ENCODE data around the gene CAMK4. TPM values are rescaled to one million over a fixed set of nuclear protein-coding genes. Genes with fewer than 3 reads are reported as not detected.

Gene CAMK4
- total and polyA plus RNA-seq, 2 experiments from 2014 or later, result 4.2 to 7.3 TPM

DNA sequence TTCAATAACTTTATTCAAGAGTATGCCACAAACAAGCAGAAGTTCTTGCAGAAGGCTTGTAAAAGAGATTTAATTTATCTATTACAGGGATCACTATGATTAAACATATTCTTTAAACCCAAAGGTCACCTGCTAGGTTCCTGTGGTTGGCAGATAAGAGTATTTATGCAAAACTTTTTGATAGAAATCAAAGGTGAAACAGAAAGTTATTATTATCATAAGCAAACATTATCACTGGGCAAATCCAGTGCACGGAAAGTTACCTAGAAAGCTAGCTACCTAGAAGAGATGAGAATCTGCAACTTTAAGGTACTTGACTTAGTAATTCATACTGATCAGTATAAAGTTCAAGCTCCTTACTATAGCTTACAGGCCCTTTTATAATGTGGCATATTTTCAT, 284.9 kb downstream of the CAMK4 start:
- peaks cover 78% of the 10 kb centered on the region for H3K79me2 ChIP-seq (replicated peaks; ENCODE audit: insufficient read depth)
- H2AFZ ChIP-seq, result no peak overlapping the region
- H3K4me2 ChIP-seq, result peak overlapping the region; percentile 94
- H3K27me3 ChIP-seq (ENCODE audit: insufficient read depth), result no peaks in the 10 kb centered on the region
- peaks cover 19% of the 10 kb centered on the region; the same call in 1 of the 2 replicates for H4K20me1 ChIP-seq (replicated peaks; ENCODE audit: insufficient read depth)
- H3K4me3 ChIP-seq, result peak overlapping the region; percentile 77; the same call in 1 of the 2 replicates
- ATAC-seq (no peak), DNase-seq (ENCODE audit: low spot score) (no peak)
- no peaks in the 10 kb centered on the region for H3F3A ChIP-seq (replicated peaks; ENCODE audit: low read depth)
- peaks cover 3% of the 10 kb centered on the region for H3K27me3 Mint-ChIP-seq (ENCODE audit: insufficient read depth, low read depth, poor library complexity)
- no peaks in the 10 kb centered on the region for H3K9me3 Mint-ChIP-seq
- 0 out of 3 replicates have a peak overlapping the region, but pooled peaks have one; percentile 28 for H3K4me3 Mint-ChIP-seq
- peaks cover 38% of the 10 kb centered on the region for H3K4me1 Mint-ChIP-seq
- H3K4me1 ChIP-seq (ENCODE audit: insufficient read depth), result peaks cover 29% of the 10 kb centered on the region
- no peak overlapping the region for H3K27ac Mint-ChIP-seq
- H3K27ac ChIP-seq (ENCODE audit: low read depth), result no peak overlapping the region
- H3K9me2 ChIP-seq (ENCODE audit: insufficient read depth), result no peaks in the 10 kb centered on the region
- TF ChIP-seq EZH2phosphoT487 (IDR thresholded peaks at IDR 0.05; ENCODE audit: unreplicated experiment) (no peak), STAT1 (IDR thresholded peaks at IDR 0.05; ENCODE audit: unreplicated experiment) (no peak)
- no peaks in the 10 kb centered on the region; the same call in 1 of the 2 replicates for H3K36me3 ChIP-seq (ENCODE audit: insufficient read depth)
- peaks cover 10% of the 10 kb centered on the region; the same call in 2 of the 3 replicates for H3K36me3 Mint-ChIP-seq (ENCODE audit: low read depth)

DNA sequence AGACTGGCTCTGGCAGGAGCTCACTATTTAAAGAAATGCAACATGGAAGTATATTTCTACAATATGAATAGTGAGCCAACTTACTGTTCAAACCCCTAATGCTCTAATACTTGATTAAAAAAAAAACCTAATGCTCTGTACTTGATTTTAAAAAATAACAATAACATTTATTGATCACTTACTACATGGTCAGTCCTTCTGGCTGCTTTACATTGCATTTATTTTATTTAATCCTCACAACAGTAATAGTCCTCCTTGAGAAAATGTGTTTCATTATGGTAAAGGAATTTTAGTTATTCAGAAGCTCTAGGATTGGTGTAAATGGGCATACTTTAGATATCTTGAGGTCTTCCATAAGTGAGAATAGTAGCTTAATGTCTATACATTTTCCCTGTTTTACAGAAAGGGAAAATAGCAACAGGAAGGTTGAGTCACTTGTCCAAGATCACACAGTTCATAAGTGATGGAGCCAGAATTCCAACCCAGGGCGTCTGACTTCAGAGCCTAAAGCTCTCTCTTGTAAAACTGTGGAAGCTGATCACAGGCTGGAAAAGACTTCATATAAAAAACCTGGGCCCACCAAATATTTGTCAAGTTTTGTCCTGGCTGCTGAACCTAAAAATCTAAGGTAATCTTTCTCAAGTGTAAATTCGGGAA, 287.1 kb downstream of the CAMK4 start:
- Histone ChIP-seq H3K27ac (ENCODE audit: low read depth) (0 out of 2 replicates have a peak overlapping the region, but pooled peaks have one; percentile 35), H3K36me3 (ENCODE audit: insufficient read depth) (no peaks in the 10 kb centered on the region), H2AFZ (no peak overlapping the region), H3K79me2 (replicated peaks; ENCODE audit: insufficient read depth) (peaks cover 57% of the 10 kb centered on the region), H3K4me2 (peak overlapping the region; percentile 94), H3F3A (replicated peaks; ENCODE audit: low read depth) (no peaks in the 10 kb centered on the region), H4K20me1 (replicated peaks; ENCODE audit: insufficient read depth) (peaks cover 19% of the 10 kb centered on the region; the same call in 1 of the 2 replicates), H3K4me1 (ENCODE audit: insufficient read depth) (peaks cover 32% of the 10 kb centered on the region), H3K9me2 (ENCODE audit: insufficient read depth) (no peaks in the 10 kb centered on the region), H3K27me3 (ENCODE audit: insufficient read depth) (no peaks in the 10 kb centered on the region), H3K4me3 (peak overlapping the region; percentile 77)
- no peak for ATAC-seq
- H3K4me3 Mint-ChIP-seq, result peak overlapping the region; percentile 92
- no peaks in the 10 kb centered on the region for H3K36me3 Mint-ChIP-seq (ENCODE audit: low read depth)
- H3K9me3 Mint-ChIP-seq, result no peaks in the 10 kb centered on the region
- peak overlapping the region; percentile 92 for H3K27ac Mint-ChIP-seq
- H3K4me1 Mint-ChIP-seq, result peaks cover 46% of the 10 kb centered on the region
- peaks cover 3% of the 10 kb centered on the region for H3K27me3 Mint-ChIP-seq (ENCODE audit: insufficient read depth, low read depth, poor library complexity)
- DNase-seq (ENCODE audit: low spot score), result peak; percentile 17
- no peak for TF ChIP-seq EZH2 (IDR thresholded peaks at IDR 0.05; ENCODE audit: low read depth, unreplicated experiment)
- no peak for TF ChIP-seq POLR2AphosphoS5 (IDR thresholded peaks at IDR 0.05; ENCODE audit: low read depth)
- no peak for TF ChIP-seq STAT1 (IDR thresholded peaks at IDR 0.05; ENCODE audit: unreplicated experiment)
- TF ChIP-seq EZH2phosphoT487 (IDR thresholded peaks at IDR 0.05; ENCODE audit: unreplicated experiment), result no peak
- no peak for TF ChIP-seq ZNF114 (CRISPR knock-in tag; IDR thresholded peaks at IDR 0.05)
- TF ChIP-seq, protein P1, sequence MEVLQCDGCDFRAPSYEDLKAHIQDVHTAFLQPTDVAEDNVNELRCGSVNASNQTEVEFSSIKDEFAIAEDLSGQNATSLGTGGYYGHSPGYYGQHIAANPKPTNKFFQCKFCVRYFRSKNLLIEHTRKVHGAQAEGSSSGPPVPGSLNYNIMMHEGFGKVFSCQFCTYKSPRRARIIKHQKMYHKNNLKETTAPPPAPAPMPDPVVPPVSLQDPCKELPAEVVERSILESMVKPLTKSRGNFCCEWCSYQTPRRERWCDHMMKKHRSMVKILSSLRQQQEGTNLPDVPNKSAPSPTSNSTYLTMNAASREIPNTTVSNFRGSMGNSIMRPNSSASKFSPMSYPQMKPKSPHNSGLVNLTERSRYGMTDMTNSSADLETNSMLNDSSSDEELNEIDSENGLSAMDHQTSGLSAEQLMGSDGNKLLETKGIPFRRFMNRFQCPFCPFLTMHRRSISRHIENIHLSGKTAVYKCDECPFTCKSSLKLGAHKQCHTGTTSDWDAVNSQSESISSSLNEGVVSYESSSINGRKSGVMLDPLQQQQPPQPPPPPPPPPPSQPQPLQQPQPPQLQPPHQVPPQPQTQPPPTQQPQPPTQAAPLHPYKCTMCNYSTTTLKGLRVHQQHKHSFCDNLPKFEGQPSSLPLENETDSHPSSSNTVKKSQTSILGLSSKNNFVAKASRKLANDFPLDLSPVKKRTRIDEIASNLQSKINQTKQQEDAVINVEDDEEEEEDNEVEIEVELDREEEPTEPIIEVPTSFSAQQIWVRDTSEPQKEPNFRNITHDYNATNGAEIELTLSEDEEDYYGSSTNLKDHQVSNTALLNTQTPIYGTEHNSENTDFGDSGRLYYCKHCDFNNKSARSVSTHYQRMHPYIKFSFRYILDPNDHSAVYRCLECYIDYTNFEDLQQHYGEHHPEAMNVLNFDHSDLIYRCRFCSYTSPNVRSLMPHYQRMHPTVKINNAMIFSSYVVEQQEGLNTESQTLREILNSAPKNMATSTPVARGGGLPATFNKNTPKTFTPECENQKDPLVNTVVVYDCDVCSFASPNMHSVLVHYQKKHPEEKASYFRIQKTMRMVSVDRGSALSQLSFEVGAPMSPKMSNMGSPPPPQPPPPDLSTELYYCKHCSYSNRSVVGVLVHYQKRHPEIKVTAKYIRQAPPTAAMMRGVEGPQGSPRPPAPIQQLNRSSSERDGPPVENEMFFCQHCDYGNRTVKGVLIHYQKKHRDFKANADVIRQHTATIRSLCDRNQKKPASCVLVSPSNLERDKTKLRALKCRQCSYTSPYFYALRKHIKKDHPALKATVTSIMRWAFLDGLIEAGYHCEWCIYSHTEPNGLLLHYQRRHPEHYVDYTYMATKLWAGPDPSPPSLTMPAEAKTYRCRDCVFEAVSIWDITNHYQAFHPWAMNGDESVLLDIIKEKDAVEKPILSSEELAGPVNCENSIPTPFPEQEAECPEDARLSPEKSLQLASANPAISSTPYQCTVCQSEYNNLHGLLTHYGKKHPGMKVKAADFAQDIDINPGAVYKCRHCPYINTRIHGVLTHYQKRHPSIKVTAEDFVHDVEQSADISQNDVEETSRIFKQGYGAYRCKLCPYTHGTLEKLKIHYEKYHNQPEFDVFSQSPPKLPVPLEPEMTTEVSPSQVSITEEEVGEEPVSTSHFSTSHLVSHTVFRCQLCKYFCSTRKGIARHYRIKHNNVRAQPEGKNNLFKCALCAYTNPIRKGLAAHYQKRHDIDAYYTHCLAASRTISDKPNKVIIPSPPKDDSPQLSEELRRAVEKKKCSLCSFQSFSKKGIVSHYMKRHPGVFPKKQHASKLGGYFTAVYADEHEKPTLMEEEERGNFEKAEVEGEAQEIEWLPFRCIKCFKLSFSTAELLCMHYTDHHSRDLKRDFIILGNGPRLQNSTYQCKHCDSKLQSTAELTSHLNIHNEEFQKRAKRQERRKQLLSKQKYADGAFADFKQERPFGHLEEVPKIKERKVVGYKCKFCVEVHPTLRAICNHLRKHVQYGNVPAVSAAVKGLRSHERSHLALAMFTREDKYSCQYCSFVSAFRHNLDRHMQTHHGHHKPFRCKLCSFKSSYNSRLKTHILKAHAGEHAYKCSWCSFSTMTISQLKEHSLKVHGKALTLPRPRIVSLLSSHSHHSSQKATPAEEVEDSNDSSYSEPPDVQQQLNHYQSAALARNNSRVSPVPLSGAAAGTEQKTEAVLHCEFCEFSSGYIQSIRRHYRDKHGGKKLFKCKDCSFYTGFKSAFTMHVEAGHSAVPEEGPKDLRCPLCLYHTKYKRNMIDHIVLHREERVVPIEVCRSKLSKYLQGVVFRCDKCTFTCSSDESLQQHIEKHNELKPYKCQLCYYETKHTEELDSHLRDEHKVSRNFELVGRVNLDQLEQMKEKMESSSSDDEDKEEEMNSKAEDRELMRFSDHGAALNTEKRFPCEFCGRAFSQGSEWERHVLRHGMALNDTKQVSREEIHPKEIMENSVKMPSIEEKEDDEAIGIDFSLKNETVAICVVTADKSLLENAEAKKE (CRISPR knock-in tag; IDR thresholded peaks at IDR 0.05), result no peak
- TF ChIP-seq, protein P2, sequence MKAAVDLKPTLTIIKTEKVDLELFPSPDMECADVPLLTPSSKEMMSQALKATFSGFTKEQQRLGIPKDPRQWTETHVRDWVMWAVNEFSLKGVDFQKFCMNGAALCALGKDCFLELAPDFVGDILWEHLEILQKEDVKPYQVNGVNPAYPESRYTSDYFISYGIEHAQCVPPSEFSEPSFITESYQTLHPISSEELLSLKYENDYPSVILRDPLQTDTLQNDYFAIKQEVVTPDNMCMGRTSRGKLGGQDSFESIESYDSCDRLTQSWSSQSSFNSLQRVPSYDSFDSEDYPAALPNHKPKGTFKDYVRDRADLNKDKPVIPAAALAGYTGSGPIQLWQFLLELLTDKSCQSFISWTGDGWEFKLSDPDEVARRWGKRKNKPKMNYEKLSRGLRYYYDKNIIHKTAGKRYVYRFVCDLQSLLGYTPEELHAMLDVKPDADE (IDR thresholded peaks at IDR 0.05), result no peak
- TF ChIP-seq ZNF331 (CRISPR knock-in tag; IDR thresholded peaks at IDR 0.05; ENCODE audit: low read depth), result no peak
- TF ChIP-seq CREB1 (CRISPR knock-in tag; IDR thresholded peaks at IDR 0.05; ENCODE audit: low read depth), result no peak
- TF ChIP-seq, protein P3, sequence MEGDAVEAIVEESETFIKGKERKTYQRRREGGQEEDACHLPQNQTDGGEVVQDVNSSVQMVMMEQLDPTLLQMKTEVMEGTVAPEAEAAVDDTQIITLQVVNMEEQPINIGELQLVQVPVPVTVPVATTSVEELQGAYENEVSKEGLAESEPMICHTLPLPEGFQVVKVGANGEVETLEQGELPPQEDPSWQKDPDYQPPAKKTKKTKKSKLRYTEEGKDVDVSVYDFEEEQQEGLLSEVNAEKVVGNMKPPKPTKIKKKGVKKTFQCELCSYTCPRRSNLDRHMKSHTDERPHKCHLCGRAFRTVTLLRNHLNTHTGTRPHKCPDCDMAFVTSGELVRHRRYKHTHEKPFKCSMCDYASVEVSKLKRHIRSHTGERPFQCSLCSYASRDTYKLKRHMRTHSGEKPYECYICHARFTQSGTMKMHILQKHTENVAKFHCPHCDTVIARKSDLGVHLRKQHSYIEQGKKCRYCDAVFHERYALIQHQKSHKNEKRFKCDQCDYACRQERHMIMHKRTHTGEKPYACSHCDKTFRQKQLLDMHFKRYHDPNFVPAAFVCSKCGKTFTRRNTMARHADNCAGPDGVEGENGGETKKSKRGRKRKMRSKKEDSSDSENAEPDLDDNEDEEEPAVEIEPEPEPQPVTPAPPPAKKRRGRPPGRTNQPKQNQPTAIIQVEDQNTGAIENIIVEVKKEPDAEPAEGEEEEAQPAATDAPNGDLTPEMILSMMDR (conservative IDR thresholded peaks at IDR 0.05; ENCODE audit: low read depth in 2 of 2), result no peak
- no peak for TF ChIP-seq JUNB (IDR thresholded peaks at IDR 0.05; ENCODE audit: unreplicated experiment)
